Neural progenitor cell (in vitro differentiated cells): ENCODE measurements around the gene NDUFB2. TPM values are rescaled to one million over a fixed set of nuclear protein-coding genes. Genes with fewer than 3 reads are reported as not detected.
A peak's percentile ranks its signal among the peaks of the same experiment; 100 is the strongest.

ENCODE experiments used
- DNase-seq: peaks from one replicate; pipeline ENCODE4 v3.0.0-alpha.2; 2016; ENCODE audit warnings: low spot score
- H2AFZ ChIP-seq: fragments of 200-600 bp; sonication (generic); replicated peaks from 2 replicates; pipeline ENCODE4 v1.6.1; 2016; ENCODE audit warnings: antibody characterized with exemption
- H3F3A ChIP-seq: fragments of 200-600 bp; sonication (generic); 2 replicates; pipeline ENCODE4 v1.6.1; 2016; ENCODE audit warnings: antibody characterized with exemption, low read depth
- H3K27ac ChIP-seq: fragments of 200-600 bp; sonication (generic); 2 replicates; pipeline ENCODE4 v1.5.1; 2016; ENCODE audit warnings: mild to moderate bottlenecking
- H3K27me3 ChIP-seq: fragments of 200-600 bp; sonication (generic); 2 replicates; pipeline ENCODE4 v1.6.1; 2016; ENCODE audit warnings: mild to moderate bottlenecking, moderate library complexity
- H3K36me3 ChIP-seq: fragments of 200-600 bp; sonication (generic); 2 replicates; pipeline ENCODE4 v1.5.1; 2016
- H3K4me1 ChIP-seq: fragments of 200-600 bp; sonication (generic); 2 replicates; pipeline ENCODE4 v1.6.1; 2016; ENCODE audit warnings: mixed run types
- H3K4me2 ChIP-seq: fragments of 200-600 bp; sonication (generic); 2 replicates; pipeline ENCODE4 v1.6.1; 2016
- H3K4me3 ChIP-seq: fragments of 200-600 bp; sonication (generic); 2 replicates; pipeline ENCODE4 v1.5.1; 2016
- H3K79me2 ChIP-seq: fragments of 200-600 bp; sonication (generic); 2 replicates; pipeline ENCODE4 v1.6.1; 2016; ENCODE audit warnings: low read depth
- H3K9ac ChIP-seq: fragments of 200-600 bp; sonication (generic); 2 replicates; pipeline ENCODE4 v1.6.1; 2016
- H3K9me3 ChIP-seq: fragments of 200-600 bp; sonication (generic); 2 replicates; pipeline ENCODE4 v1.5.1; 2016; ENCODE audit warnings: low read depth
- H4K20me1 ChIP-seq: fragments of 200-600 bp; sonication (generic); 2 replicates; pipeline ENCODE4 v1.6.1; 2016; ENCODE audit warnings: low read depth
- H3K27ac Mint-ChIP-seq: 3 replicates; pipeline ENCODE4 v1.8.0; 2021; ENCODE audit warnings: mixed read lengths
- H3K27me3 Mint-ChIP-seq: 2 replicates; pipeline ENCODE4 v1.8.0; 2022; ENCODE audit warnings: low read depth, mild to moderate bottlenecking, inconsistent platforms, moderate library complexity, mixed read lengths; ENCODE audit not compliant: insufficient read depth
- H3K36me3 Mint-ChIP-seq: 3 replicates; pipeline ENCODE4 v1.8.0; 2021; ENCODE audit warnings: mixed read lengths
- H3K4me1 Mint-ChIP-seq: 3 replicates; pipeline ENCODE4 v1.8.0; 2021; ENCODE audit warnings: mixed read lengths
- H3K4me3 Mint-ChIP-seq: 3 replicates; pipeline ENCODE4 v1.8.0; 2021; ENCODE audit warnings: mild to moderate bottlenecking, moderate library complexity, mixed read lengths
- H3K9me3 Mint-ChIP-seq: 3 replicates; pipeline ENCODE4 v1.8.0; 2020; ENCODE audit warnings: mixed read lengths
- CTCF ChIP-seq: fragments of 200-600 bp; sonication (generic); IDR thresholded peaks from 2 replicates; pipeline ENCODE4 v1.5.1; 2017; ENCODE audit warnings: antibody characterized with exemption, mild to moderate bottlenecking
- EZH2 ChIP-seq: fragments of 200-600 bp; sonication (generic); IDR thresholded peaks from 2 replicates; pipeline ENCODE4 v1.6.1; 2017; ENCODE audit warnings: antibody characterized with exemption, mild to moderate bottlenecking, moderate library complexity
- EZH2phosphoT487 ChIP-seq: fragments of 200-600 bp; sonication (generic); IDR thresholded peaks from 2 replicates; pipeline ENCODE4 v1.6.1; 2017; ENCODE audit warnings: antibody characterized with exemption
- total RNA-seq: library from RNA; depleted of rRNA; stranded (reverse); fragments of >200 nt; gene quantifications from 2 replicates; pipeline ENCODE4 v1.2.3, GENCODE V29; 2015; ENCODE audit warnings: low replicate concordance

Gene NDUFB2
- total RNA-seq, 1 donor from 2014 or later: 241 TPM

- H3K36me3 Mint-ChIP-seq: peaks cover 9% of the 10 kb centered on the region
- Histone ChIP-seq H3K9me3 (no peaks in the 10 kb centered on the region), H2AFZ (no peak overlapping the region), H3K36me3 (no peaks in the 10 kb centered on the region), H3K27ac (peak overlapping the region; percentile 44), H3K4me3 (no peak overlapping the region), H3F3A (peaks cover 20% of the 10 kb centered on the region), H3K4me2 (no peak overlapping the region), H3K79me2 (no peaks in the 10 kb centered on the region), H4K20me1 (no peaks in the 10 kb centered on the region), H3K27me3 (no peaks in the 10 kb centered on the region), H3K9ac (no peak overlapping the region), H3K4me1 (peaks cover 18% of the 10 kb centered on the region)
- no peak overlapping the region for H3K27ac Mint-ChIP-seq
- H3K27me3 Mint-ChIP-seq: no peaks in the 10 kb centered on the region
- peak; percentile 17 for DNase-seq
- TF ChIP-seq CTCF: peak; percentile 56
- TF ChIP-seq EZH2: no peak
- H3K4me1 Mint-ChIP-seq: no peaks in the 10 kb centered on the region
- H3K4me3 Mint-ChIP-seq: no peak overlapping the region
- no peaks in the 10 kb centered on the region for H3K9me3 Mint-ChIP-seq
Measured at GRCh38 chr7:140726281-140726680, 29.8 kb downstream of the NDUFB2 start.

DNA sequence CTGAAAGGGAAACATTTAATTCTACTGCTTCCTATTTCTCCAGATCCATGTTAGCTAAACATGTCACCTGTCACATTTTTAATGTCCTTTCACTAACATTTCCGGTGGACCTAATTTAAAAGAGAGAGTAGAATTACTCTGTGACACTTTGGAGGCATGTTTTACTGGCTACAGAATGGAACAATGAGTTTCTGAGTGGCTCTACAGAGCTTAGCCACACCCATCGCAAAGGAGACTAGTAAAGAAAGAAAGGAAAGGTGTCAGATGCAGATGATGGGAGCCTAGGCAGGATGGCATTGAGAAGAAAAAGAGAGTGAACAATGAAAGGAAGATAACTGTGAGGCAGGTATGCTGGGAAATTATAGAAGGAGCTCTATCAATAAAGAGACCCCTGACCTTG, 35.9 kb downstream of the NDUFB2 start:
- TF ChIP-seq CTCF (no peak), EZH2 (no peak), EZH2phosphoT487 (no peak)
- Mint-ChIP-seq H3K27me3 (no peaks in the 10 kb centered on the region), H3K9me3 (no peaks in the 10 kb centered on the region), H3K36me3 (peaks cover 15% of the 10 kb centered on the region), H3K4me1 (no peaks in the 10 kb centered on the region), H3K27ac (no peak overlapping the region), H3K4me3 (no peak overlapping the region)
- H3F3A ChIP-seq: peaks cover 12% of the 10 kb centered on the region
- H3K9me3 ChIP-seq: no peaks in the 10 kb centered on the region
- no peak overlapping the region for H2AFZ ChIP-seq
- no peak overlapping the region for H3K9ac ChIP-seq
- H3K79me2 ChIP-seq: no peaks in the 10 kb centered on the region
- no peak overlapping the region for H3K4me2 ChIP-seq
- no peak overlapping the region for H3K27ac ChIP-seq
- no peaks in the 10 kb centered on the region for H3K27me3 ChIP-seq
- H3K4me1 ChIP-seq: peaks cover 20% of the 10 kb centered on the region
- H4K20me1 ChIP-seq: no peaks in the 10 kb centered on the region
- no peak overlapping the region for H3K4me3 ChIP-seq
- DNase-seq: peak; percentile 46
- H3K36me3 ChIP-seq: no peaks in the 10 kb centered on the region

- Histone ChIP-seq H3K79me2 (no peaks in the 10 kb centered on the region), H4K20me1 (no peaks in the 10 kb centered on the region), H3K36me3 (no peaks in the 10 kb centered on the region), H3K27me3 (no peaks in the 10 kb centered on the region), H3K9ac (no peak overlapping the region), H2AFZ (no peak overlapping the region), H3K9me3 (no peaks in the 10 kb centered on the region), H3K4me3 (no peak overlapping the region), H3K4me2 (no peak overlapping the region), H3F3A (peaks cover 5% of the 10 kb centered on the region), H3K27ac (peak overlapping the region; percentile 14), H3K4me1 (peaks cover 8% of the 10 kb centered on the region)
- DNase-seq: no peak
- H3K9me3 Mint-ChIP-seq: no peaks in the 10 kb centered on the region
- TF ChIP-seq EZH2phosphoT487: no peak
- TF ChIP-seq CTCF: no peak
- TF ChIP-seq EZH2: no peak
- no peak overlapping the region for H3K27ac Mint-ChIP-seq
- H3K4me1 Mint-ChIP-seq: no peaks in the 10 kb centered on the region
- peaks cover 19% of the 10 kb centered on the region for H3K36me3 Mint-ChIP-seq
- no peak overlapping the region for H3K4me3 Mint-ChIP-seq
- no peaks in the 10 kb centered on the region for H3K27me3 Mint-ChIP-seq
Measured at GRCh38 chr7:140734096-140734495, 37.6 kb downstream of the NDUFB2 start.

GRCh38 chr7:140734729-140735128, 38.2 kb downstream of the NDUFB2 start:
- peaks cover 8% of the 10 kb centered on the region for H3K4me1 ChIP-seq
- H3K9me3 ChIP-seq: no peaks in the 10 kb centered on the region
- H3K4me3 ChIP-seq: no peak overlapping the region
- no peaks in the 10 kb centered on the region for H4K20me1 ChIP-seq
- H3K4me1 Mint-ChIP-seq: no peaks in the 10 kb centered on the region
- no peaks in the 10 kb centered on the region for H3K79me2 ChIP-seq
- H3K27me3 Mint-ChIP-seq: no peaks in the 10 kb centered on the region
- no peak overlapping the region for H2AFZ ChIP-seq
- H3K4me3 Mint-ChIP-seq: no peak overlapping the region
- peaks cover 18% of the 10 kb centered on the region for H3K36me3 Mint-ChIP-seq
- no peaks in the 10 kb centered on the region for H3K36me3 ChIP-seq
- H3F3A ChIP-seq: peaks cover 5% of the 10 kb centered on the region
- H3K27me3 ChIP-seq: no peaks in the 10 kb centered on the region
- peak overlapping the region; percentile 14 for H3K27ac ChIP-seq
- no peaks in the 10 kb centered on the region for H3K9me3 Mint-ChIP-seq
- no peak for DNase-seq
- H3K27ac Mint-ChIP-seq: no peak overlapping the region
- no peak overlapping the region for H3K9ac ChIP-seq
- TF ChIP-seq CTCF: no peak
- TF ChIP-seq EZH2: no peak
- TF ChIP-seq EZH2phosphoT487: no peak
- no peak overlapping the region for H3K4me2 ChIP-seq
